ENCODE results near the gene TEDC2.
A peak's percentile ranks its signal among the peaks of the same experiment; 100 is the strongest.

TEDC2 gene

DNA sequence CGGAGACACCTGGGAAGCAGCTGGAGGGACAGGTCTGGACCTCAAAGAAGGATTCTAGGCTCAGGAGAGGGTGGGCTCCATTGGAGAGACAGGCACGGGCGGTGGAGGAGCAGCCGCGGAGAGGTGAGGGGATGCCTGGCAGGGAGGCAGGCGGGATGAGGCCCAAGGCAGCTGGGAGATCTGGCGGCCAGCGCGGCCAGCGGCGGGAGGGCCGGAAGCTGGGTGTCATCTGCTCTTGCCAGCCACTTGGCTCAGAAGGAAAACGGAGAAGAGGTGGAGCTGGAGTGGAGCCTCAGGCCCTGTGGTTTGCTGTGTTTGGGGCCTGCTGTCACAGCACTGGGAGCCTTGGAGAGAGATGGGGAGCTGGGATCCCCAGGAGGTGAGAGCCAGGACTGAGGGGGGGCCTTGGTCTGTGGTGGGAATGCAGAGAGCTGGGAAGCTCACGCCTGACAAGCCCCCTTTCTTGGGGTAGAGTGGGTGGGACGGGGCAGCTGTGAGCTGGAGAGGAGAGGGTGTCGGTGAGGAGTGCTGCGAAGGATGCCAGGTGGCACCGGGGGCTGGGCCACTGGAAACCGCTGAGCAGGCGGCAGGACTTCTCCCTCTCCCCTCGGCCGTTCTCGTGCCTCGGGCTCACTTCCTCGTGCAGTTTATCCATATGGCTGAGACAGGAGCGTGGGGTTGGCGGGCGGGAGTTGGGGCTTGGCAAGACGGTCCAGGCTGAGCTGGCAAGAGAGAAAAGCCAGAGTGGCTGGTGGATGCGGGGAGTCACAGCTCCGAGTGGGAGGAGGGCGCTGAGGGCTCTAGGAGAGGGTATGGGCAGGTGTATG lies 23.0 kb downstream of the TEDC2 start:
- Histone ChIP-seq H3K27me3 (ENCODE audit: low read depth, low read length) (no peaks in the 10 kb centered on the region), H3K36me3 (ENCODE audit: control insufficient read depth in 1 of 2, insufficient read depth in 2 of 2, low read length in 2 of 2) (no peaks in the 10 kb centered on the region), H3K4me1 (ENCODE audit: control insufficient read depth in 1 of 2, insufficient read depth in 2 of 2, low read length in 2 of 2) (peaks cover 6 to 15% of the 10 kb centered on the region in 2 donors), H3K27ac (ENCODE audit: low read length) (peak overlapping the region; percentile 8), H3K4me3 (ENCODE audit: low read depth in 1 of 2, low read length in 2 of 2) (peak overlapping the region; percentile 26 to 52), H3K9me3 (ENCODE audit: control insufficient read depth in 1 of 2, low read length in 2 of 2) (no peaks in the 10 kb centered on the region)

DNA sequence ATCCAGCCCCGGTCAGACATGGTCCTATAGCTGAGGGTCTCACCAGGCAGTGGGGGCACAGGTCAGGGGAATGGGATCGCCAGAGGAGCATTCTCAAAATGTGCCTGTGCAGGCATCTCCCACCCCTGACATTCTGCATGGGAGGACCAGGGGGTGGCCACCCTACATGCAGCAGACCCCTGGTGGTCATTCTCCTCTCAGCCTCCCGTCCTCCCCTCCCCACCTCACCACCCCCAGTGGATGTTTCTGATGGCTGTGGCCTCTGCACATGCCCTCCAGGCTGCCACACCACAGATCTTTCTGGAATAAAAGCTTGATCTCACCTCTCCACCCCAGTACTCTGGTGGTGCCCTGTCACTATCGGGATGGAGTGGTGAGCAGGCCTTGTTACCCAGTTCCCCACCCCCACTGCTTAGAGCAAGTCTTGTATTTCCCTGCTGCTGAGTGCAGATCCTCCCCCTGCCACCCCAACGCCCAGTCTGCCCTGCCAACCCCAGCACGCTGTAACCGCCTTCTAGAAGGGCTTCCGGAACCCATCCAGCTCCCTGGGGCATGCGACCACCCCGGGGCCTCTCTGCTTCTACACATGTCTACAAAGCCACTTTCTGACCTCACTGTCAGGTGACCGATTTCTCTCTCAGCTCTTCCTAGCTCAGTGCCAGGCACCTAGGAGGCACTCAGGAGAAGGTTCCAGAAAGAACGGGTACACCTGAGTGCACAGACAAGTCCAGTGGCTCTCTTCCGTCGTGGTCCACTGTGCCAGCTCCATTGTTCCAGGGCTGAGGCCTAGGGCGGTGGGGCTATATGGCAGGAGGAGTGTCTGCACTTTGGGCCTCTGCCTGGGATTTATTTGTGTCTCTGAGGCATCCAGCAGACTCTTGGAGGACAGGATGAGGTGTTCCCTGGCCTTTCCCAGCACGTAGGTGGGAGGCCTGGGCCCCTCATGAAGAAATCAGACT lies 24.3 kb downstream of the TEDC2 start:
- Histone ChIP-seq H3K27ac (ENCODE audit: low read length) (no peak overlapping the region), H3K4me1 (ENCODE audit: control insufficient read depth in 1 of 2, insufficient read depth in 2 of 2, low read length in 2 of 2) (peaks cover 6 to 15% of the 10 kb centered on the region in 2 donors), H3K36me3 (ENCODE audit: control insufficient read depth in 1 of 2, insufficient read depth in 2 of 2, low read length in 2 of 2) (no peaks in the 10 kb centered on the region), H3K4me3 (ENCODE audit: low read depth in 1 of 2, low read length in 2 of 2) (no peak overlapping the region), H3K27me3 (ENCODE audit: low read depth, low read length) (no peaks in the 10 kb centered on the region), H3K9me3 (ENCODE audit: control insufficient read depth in 1 of 2, low read length in 2 of 2) (no peaks in the 10 kb centered on the region)

DNA sequence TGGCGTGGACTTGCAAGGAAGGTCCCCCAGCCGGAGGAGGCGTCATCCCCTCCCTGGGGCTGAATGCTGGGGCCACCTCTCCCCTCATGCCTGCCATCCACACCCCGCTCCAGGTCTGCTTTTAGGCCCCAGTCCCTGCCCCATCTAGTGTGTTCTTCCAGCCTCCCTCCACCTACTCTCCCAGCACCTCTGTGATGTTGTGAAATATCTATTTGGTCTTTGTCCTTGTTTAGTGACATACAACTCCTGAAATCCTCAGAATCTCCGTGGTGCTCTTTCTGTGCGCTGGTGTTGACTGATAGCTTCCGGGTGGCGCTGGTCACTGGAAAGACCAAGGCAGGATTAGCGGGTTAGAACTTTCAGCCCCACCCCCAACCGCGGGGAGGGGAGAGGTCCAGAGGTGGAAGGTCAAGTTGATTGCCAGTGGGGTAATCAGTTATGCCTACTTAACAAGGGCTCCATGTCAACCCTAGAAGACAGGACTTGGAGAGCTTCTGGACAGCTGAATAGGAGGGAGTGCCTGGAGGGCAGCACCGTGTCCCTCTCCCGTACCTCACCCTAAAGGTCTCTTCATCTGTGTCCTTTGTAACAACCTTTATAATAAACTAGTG lies 25.1 kb downstream of the TEDC2 start:
- no peaks in the 10 kb centered on the region for H3K9me3 ChIP-seq (ENCODE audit: control insufficient read depth in 1 of 2, low read length in 2 of 2)
- H3K36me3 ChIP-seq (ENCODE audit: control insufficient read depth in 1 of 2, insufficient read depth in 2 of 2, low read length in 2 of 2): peaks cover 0 to 5% of the 10 kb centered on the region in 2 donors
- H3K27me3 ChIP-seq (ENCODE audit: low read depth, low read length): no peaks in the 10 kb centered on the region
- H3K27ac ChIP-seq (ENCODE audit: low read length): no peak overlapping the region
- no peak overlapping the region for H3K4me3 ChIP-seq (ENCODE audit: low read depth in 1 of 2, low read length in 2 of 2)
- peaks cover 6 to 15% of the 10 kb centered on the region in 2 donors for H3K4me1 ChIP-seq (ENCODE audit: control insufficient read depth in 1 of 2, insufficient read depth in 2 of 2, low read length in 2 of 2)

DNA sequence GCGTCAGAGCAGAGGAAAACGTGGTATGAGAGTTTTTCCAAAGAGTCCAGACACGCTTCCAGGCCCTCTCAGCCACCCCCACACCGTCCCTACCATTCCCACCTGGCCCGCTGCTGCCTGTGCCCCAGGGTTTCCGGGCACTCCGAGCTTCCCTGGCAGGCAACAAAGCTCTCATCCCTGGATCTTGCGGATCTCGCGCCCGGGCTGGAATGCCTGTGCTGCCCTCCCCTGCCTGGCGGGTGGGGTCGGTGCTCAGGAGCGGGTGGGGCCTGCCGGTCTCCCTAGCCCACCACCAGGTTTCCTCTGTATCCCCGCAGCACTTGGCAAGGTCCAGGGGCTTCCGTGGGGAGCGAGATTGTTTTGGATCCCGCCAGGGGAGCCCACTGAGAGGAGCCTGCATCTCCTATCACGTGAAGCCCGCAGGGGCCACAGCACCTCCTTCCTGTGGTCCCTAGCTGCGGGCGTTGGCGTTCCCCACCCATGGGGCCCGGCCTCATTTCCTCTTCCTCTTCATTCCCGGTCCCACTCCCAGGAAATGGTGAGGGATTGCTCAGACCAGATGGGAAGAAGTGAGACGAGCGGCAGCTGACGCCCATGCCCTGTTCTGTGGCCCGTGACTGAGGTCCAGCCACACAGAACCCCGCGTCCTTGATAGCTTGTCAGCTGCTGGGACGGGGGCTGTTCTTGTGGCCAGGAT lies 26.1 kb downstream of the TEDC2 start:
- Histone ChIP-seq H3K27ac (ENCODE audit: low read length) (no peak overlapping the region), H3K36me3 (ENCODE audit: control insufficient read depth in 1 of 2, insufficient read depth in 2 of 2, low read length in 2 of 2) (peaks cover 0 to 12% of the 10 kb centered on the region in 2 donors), H3K4me1 (ENCODE audit: control insufficient read depth in 1 of 2, insufficient read depth in 2 of 2, low read length in 2 of 2) (peaks cover 6 to 15% of the 10 kb centered on the region in 2 donors), H3K9me3 (ENCODE audit: control insufficient read depth in 1 of 2, low read length in 2 of 2) (no peaks in the 10 kb centered on the region), H3K4me3 (ENCODE audit: low read depth in 1 of 2, low read length in 2 of 2) (no peak overlapping the region), H3K27me3 (ENCODE audit: low read depth, low read length) (no peaks in the 10 kb centered on the region)

DNA sequence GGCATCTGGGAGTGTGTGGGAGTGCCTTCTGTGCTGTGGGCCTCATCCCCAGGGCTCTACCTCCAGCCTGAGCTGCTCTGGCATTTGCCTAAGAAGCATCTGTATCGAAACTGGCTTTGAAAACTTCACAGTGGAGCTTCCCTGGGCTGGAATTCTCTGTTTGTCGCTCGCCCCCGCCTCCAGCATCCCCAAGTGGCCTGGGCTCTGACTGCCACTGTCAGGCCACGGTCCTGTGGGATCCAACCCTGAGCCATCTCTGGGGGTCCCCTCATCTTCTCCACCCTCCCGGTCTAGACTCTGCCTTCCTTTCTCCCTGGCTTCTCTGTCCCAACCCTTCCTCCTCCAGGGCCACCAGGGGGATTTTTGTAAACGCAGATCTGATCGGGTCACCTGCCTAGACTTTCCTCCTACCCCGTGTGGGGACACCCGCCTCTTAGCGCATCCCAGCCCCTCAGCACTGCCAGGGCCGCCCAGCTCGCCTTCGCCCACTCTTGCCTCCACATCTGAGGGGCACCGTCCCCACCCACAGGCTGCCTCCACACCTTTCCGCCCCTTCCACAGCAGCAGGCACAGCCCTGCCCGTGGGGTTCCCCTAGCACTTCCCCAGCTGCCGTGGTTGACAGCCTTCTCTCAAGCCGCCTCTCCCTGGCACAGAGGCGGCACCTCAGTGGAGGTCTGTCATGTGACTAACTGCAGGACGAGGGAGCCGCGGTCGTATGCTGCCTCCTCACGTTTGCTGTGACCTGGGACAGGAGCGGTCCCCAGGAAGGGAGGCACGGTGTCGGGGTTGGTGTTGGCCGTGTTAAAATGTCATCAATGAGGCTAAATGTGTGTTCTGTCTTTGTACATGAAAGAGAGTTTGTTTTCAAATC lies 27.0 kb downstream of the TEDC2 start:
- Histone ChIP-seq H3K36me3 (ENCODE audit: control insufficient read depth in 1 of 2, insufficient read depth in 2 of 2, low read length in 2 of 2) (peaks cover 0 to 12% of the 10 kb centered on the region in 2 donors), H3K4me1 (ENCODE audit: control insufficient read depth in 1 of 2, insufficient read depth in 2 of 2, low read length in 2 of 2) (peaks cover 6 to 15% of the 10 kb centered on the region in 2 donors), H3K27ac (ENCODE audit: low read length) (no peak overlapping the region), H3K9me3 (ENCODE audit: control insufficient read depth in 1 of 2, low read length in 2 of 2) (no peaks in the 10 kb centered on the region), H3K4me3 (ENCODE audit: low read depth in 1 of 2, low read length in 2 of 2) (no peak overlapping the region), H3K27me3 (ENCODE audit: low read depth, low read length) (no peaks in the 10 kb centered on the region)

DNA sequence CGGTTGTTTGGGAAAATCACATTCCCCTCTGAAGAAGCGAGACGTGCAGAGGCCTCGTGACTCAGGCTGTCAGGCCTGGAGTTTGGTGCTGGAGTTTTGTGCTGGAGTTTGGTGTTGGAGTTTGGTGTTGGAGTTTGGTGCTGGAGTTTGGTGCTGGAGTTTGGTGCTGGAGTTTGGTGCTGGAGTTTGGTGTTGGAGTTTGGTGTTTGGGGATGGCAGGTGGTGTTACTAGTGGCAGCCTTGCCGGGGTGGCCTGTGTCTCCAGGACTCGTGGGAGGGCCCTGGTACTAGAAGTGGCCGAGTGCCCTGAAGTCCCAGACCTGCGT lies 27.6 kb downstream of the TEDC2 start:
- no peaks in the 10 kb centered on the region for H3K27me3 ChIP-seq (ENCODE audit: low read depth, low read length)
- H3K36me3 ChIP-seq (ENCODE audit: control insufficient read depth in 1 of 2, insufficient read depth in 2 of 2, low read length in 2 of 2): peaks cover 0 to 12% of the 10 kb centered on the region in 2 donors
- H3K4me1 ChIP-seq (ENCODE audit: control insufficient read depth in 1 of 2, insufficient read depth in 2 of 2, low read length in 2 of 2): peaks cover 4 to 11% of the 10 kb centered on the region in 2 donors
- H3K27ac ChIP-seq (ENCODE audit: low read length): no peak overlapping the region
- no peak overlapping the region for H3K4me3 ChIP-seq (ENCODE audit: low read depth in 1 of 2, low read length in 2 of 2)
- no peaks in the 10 kb centered on the region for H3K9me3 ChIP-seq (ENCODE audit: control insufficient read depth in 1 of 2, low read length in 2 of 2)

DNA sequence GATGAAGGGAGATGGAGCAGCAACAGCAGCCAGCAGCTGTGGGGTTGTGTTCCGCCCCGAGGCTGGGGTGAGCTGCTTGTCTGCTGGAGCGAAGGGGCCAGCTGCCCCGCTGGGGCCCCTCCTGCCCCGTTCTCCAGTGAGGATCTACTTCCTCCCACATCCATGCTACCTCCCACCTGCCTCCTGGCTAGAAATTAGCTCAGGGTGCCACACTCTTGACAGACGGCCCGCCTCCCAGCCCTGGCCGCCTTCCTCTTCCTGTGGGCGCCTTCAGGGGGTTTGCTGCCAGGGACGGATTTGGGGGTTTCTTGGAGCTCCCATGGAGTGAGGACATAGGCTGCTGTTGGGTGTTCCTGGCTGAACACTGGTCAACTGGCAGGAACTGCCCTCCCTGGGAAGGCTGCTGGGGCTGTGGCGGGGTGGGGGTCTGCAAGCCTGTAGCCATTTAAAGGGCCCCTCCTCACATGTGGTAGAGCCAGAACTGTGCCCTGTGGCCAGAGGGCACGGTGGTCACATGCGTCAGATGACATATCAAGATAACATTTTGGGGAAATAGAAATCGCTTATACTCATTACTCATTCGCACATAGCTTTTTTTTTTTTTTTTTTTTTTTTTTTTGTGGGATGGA lies 28.1 kb downstream of the TEDC2 start:
- H3K4me3 ChIP-seq (ENCODE audit: low read depth in 1 of 2, low read length in 2 of 2): no peak overlapping the region
- H3K27me3 ChIP-seq (ENCODE audit: low read depth, low read length): no peaks in the 10 kb centered on the region
- H3K9me3 ChIP-seq (ENCODE audit: control insufficient read depth in 1 of 2, low read length in 2 of 2): no peaks in the 10 kb centered on the region
- H3K36me3 ChIP-seq (ENCODE audit: control insufficient read depth in 1 of 2, insufficient read depth in 2 of 2, low read length in 2 of 2): peaks cover 0 to 12% of the 10 kb centered on the region in 2 donors
- peaks cover 4 to 6% of the 10 kb centered on the region in 2 donors for H3K4me1 ChIP-seq (ENCODE audit: control insufficient read depth in 1 of 2, insufficient read depth in 2 of 2, low read length in 2 of 2)
- no peak overlapping the region for H3K27ac ChIP-seq (ENCODE audit: low read length)

DNA sequence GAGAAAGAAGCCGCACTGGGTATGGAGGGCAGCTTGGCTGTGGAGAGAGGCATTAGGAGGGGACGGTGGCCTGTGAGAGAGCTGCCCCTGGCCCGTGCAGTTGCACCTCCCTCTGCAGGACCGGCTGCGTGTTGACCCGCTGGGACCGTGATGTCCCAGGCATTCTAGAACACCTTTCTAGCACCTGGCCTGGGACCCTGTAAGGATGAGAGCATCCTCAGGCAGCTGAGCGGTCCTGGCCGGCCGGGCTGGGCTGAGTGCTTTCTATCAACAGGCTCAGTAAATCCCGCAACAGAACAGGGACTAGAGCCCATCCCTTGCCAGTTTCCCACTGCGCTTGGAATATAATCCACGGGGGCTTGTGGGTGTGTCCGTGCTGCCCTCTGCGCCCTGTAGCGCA lies 29.7 kb downstream of the TEDC2 start:
- no peaks in the 10 kb centered on the region for H3K4me1 ChIP-seq (ENCODE audit: control insufficient read depth in 1 of 2, insufficient read depth in 2 of 2, low read length in 2 of 2)
- no peak overlapping the region for H3K4me3 ChIP-seq (ENCODE audit: low read depth in 1 of 2, low read length in 2 of 2)
- H3K9me3 ChIP-seq (ENCODE audit: control insufficient read depth in 1 of 2, low read length in 2 of 2): no peaks in the 10 kb centered on the region
- no peak overlapping the region for H3K27ac ChIP-seq (ENCODE audit: low read length)
- no peaks in the 10 kb centered on the region for H3K27me3 ChIP-seq (ENCODE audit: low read depth, low read length)
- peaks cover 0 to 12% of the 10 kb centered on the region in 2 donors for H3K36me3 ChIP-seq (ENCODE audit: control insufficient read depth in 1 of 2, insufficient read depth in 2 of 2, low read length in 2 of 2)

DNA sequence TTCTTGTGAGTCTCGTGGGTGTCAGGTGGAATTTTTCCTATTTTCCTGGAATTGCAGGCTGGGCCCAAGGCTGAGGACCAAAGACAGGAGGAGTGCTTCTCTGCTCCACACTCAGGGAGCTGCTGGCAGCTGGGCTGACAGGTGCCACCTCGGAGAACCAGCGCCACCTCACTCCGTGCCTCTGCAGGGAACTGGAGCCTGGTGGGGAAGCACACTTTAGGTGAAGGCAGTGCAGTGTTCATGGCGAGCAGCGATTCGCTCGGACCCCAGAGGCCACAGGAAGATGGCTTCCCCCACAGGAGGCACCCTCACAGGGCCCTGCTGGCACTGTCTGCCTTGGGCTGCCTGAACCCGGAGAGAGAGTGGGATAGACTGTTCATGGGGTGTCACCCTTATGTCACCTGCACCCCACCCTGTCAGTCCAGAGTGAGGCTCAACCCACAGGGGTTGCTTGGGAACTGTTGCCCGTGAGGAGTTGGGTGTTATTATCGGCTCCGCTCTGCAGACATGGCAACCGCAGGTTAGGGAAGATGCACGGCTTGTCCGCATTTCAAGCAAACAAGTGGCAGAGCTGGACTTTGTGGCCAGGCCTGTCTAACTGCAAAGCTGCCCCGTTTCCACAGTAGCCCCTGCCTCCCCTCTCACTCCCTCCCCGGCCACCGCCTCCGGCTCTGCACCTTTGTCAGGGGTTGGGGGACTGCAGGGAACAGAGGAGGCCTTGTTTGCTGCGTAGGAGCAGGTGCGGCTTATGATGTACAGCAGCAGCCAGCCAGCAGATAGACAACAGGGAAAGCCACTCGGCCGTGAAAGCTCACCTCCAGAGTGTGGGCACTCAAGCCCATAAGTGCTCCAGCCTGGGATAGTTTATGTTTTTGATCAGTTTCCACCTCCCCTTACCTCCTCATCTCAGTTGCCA lies 30.5 kb downstream of the TEDC2 start:
- H3K27me3 ChIP-seq (ENCODE audit: low read depth, low read length): no peaks in the 10 kb centered on the region
- H3K4me3 ChIP-seq (ENCODE audit: low read depth in 1 of 2, low read length in 2 of 2): no peak overlapping the region
- no peak overlapping the region for H3K27ac ChIP-seq (ENCODE audit: low read length)
- no peaks in the 10 kb centered on the region for H3K9me3 ChIP-seq (ENCODE audit: control insufficient read depth in 1 of 2, low read length in 2 of 2)
- no peaks in the 10 kb centered on the region for H3K4me1 ChIP-seq (ENCODE audit: control insufficient read depth in 1 of 2, insufficient read depth in 2 of 2, low read length in 2 of 2)
- H3K36me3 ChIP-seq (ENCODE audit: control insufficient read depth in 1 of 2, insufficient read depth in 2 of 2, low read length in 2 of 2): peaks cover 0 to 12% of the 10 kb centered on the region in 2 donors

Measured in muscle layer of duodenum (tissue), 2 donors.